ENCODE data around the gene MCEE.

- no peak for TF ChIP-seq CTCF (conservative IDR thresholded peaks at IDR 0.05; ENCODE audit: low read depth, low read length)
- TF ChIP-seq EZH2 (IDR thresholded peaks at IDR 0.05; ENCODE audit: low read length, unreplicated experiment), result no peak
These were observed 25.8 kb upstream of the MCEE start for GRCh38 chr2:71155846-71156245.
